Activated CD8-positive, alpha-beta memory T cell treated with anti-CD3 and anti-CD28 coated beads for 24 hours (primary cell): ENCODE results near the gene FGF4.

Source experiments
- DNase-seq: peaks from one replicate; pipeline ENCODE4 v3.0.0-alpha.2; 2020

The FGF4 gene

GRCh38 chr11:69804769-69805508 lies 29.8 kb upstream of the FGF4 start:
- no peak for DNase-seq

GRCh38 chr11:69803604-69804218 lies 28.6 kb upstream of the FGF4 start:
- no peak for DNase-seq

- DNase-seq, result no peak
These were observed 27.9 kb upstream of the FGF4 start for GRCh38 chr11:69803022-69803421.

- DNase-seq, result no peak
These were observed 27.4 kb upstream of the FGF4 start for GRCh38 chr11:69802590-69802989.

- peak; percentile 70 for DNase-seq
These were observed 26.6 kb upstream of the FGF4 start for GRCh38 chr11:69801513-69802335.

GRCh38 chr11:69800278-69800677 lies 25.1 kb upstream of the FGF4 start:
- DNase-seq, result no peak

GRCh38 chr11:69799582-69799981 lies 24.4 kb upstream of the FGF4 start:
- DNase-seq, result no peak

GRCh38 chr11:69799097-69799496 lies 24.0 kb upstream of the FGF4 start:
- no peak for DNase-seq

GRCh38 chr11:69797737-69798528 lies 22.8 kb upstream of the FGF4 start:
- DNase-seq, result no peak

- DNase-seq, result no peak
These were observed 22.0 kb upstream of the FGF4 start for GRCh38 chr11:69797156-69797555.

- no peak for DNase-seq
These were observed 20.9 kb upstream of the FGF4 start for GRCh38 chr11:69796063-69796462.

GRCh38 chr11:69791276-69792180 lies 16.4 kb upstream of the FGF4 start:
- DNase-seq, result no peak

GRCh38 chr11:69788956-69789355 lies 13.8 kb upstream of the FGF4 start:
- no peak for DNase-seq

GRCh38 chr11:69787906-69788305 lies 12.8 kb upstream of the FGF4 start:
- DNase-seq, result no peak

- no peak for DNase-seq
These were observed 12.3 kb upstream of the FGF4 start for GRCh38 chr11:69787457-69787856.

- DNase-seq, result no peak
These were observed 6.1 kb upstream of the FGF4 start for GRCh38 chr11:69781241-69781640.

GRCh38 chr11:69778373-69778772 lies 3.2 kb upstream of the FGF4 start:
- no peak for DNase-seq

GRCh38 chr11:69774354-69775162 lies 583 bp downstream of the FGF4 start:
- no peak for DNase-seq

GRCh38 chr11:69773626-69774353 lies 1.4 kb downstream of the FGF4 start:
- no peak for DNase-seq

- DNase-seq, result no peak
These were observed 3.7 kb downstream of the FGF4 start for GRCh38 chr11:69771466-69771865.
